Left renal pelvis (tissue), 4 donors: ENCODE results near the gene KCTD10. TPM values are rescaled to one million over a fixed set of nuclear protein-coding genes. Genes with fewer than 3 reads are reported as not detected.
A peak's percentile ranks its signal among the peaks of the same experiment; 100 is the strongest.
"Not testable (repeated sequence)": the region's sequence is repeated elsewhere in the genome, so short reads cannot be mapped to it uniquely, and the experiment has no call there.

Experiments used
- DNase-seq, 4 donors: peaks; one replicate each; pipeline ENCODE4 v3.0.0-alpha.2; 2013; ENCODE audit warnings: low read depth in 4 of 4, low spot score in 3 of 4
- polyA plus RNA-seq, 4 donors: library from polyadenylated mRNA; unstranded; fragments of 120-200 nt; gene quantifications; one replicate each; pipeline ENCODE4 v1.2.1, GENCODE V29; 2013; ENCODE audit not compliant: insufficient read length in 4 of 4

KCTD10 gene
- polyA plus RNA-seq, 4 donors = 47.0 to 53.8 (median 49.3) TPM

- DNase-seq = no peak
Measured at GRCh38 chr12:109475121-109475520, 2.0 kb downstream of the KCTD10 start.

DNA sequence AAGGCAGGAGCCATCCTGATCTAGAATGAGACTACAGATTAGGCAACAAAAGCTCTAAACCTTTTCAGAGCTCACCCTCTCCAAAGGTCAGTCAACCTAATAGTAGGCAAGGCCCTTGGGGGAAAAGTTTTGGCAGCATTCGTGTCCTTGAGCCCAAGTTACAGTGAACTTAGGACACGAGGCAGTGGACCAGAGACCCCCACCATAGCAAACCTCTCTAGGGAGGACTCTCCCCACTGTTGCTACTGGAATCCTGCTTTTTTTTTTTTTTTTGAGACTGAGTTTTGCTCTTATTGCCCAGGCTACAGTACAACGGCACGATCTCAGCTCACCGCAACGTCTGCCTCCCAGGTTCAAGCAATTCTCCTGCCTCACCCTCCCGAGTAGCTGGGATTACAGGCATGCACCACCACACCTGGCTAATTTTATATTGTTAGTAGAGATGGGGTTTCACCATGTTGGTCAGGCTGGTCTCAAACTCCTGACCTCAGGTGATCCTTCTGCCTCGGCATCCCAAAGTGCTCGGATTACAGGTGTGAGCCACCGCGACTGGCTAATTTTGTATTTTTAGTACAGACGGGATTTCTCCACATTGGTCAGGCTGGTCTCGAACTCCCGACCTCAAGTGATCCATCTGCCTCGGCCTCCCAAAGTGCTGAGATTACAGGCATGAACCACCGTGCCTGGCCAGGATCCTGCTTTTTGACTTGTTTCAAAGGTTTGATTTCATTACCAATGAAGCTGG is 3.4 kb downstream of the KCTD10 start:
- not testable (repeated sequence) for DNase-seq

GRCh38 chr12:109473006-109473405 is 4.1 kb downstream of the KCTD10 start:
- no peak for DNase-seq

GRCh38 chr12:109469517-109469916 is 7.6 kb downstream of the KCTD10 start:
- DNase-seq = no peak

GRCh38 chr12:109467978-109468676 is 9.0 kb downstream of the KCTD10 start:
- DNase-seq = no peak

- no peak for DNase-seq
Measured at GRCh38 chr12:109466821-109467220, 10.3 kb downstream of the KCTD10 start.

GRCh38 chr12:109466305-109466704 is 10.8 kb downstream of the KCTD10 start:
- DNase-seq = no peak

DNA sequence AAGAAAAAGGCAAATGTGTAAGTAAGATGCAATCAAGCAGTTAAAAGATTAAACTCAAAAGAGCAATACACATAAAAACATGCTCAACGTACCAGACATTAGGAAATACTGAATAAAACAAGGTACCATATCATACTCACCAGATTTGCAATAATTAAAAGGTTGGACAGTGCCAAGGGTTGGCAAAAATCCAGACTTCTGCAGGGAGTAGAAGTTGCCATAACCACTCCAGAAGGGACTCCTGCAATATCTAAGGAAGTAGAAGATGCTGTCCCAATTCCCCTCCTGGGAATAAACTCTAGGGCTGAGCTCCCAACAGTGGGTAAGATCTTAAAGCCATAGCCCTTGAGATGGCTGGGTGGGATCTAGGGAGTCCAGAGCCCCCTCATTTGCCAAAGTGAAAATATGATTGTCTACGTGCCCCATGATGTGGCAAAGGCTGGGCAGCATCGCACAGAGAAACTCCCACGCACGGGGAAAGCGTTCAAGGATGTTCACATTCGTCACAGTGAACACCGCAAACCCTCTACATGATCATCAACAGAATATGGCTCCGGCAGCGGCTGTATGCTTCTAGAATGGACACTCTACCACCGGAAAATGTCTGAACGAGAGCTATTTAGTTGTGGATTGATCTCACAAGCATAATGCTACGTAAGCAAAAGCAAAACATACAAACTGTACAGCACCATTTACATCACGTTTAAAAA is 12.3 kb downstream of the KCTD10 start:
- no peak for DNase-seq

DNA sequence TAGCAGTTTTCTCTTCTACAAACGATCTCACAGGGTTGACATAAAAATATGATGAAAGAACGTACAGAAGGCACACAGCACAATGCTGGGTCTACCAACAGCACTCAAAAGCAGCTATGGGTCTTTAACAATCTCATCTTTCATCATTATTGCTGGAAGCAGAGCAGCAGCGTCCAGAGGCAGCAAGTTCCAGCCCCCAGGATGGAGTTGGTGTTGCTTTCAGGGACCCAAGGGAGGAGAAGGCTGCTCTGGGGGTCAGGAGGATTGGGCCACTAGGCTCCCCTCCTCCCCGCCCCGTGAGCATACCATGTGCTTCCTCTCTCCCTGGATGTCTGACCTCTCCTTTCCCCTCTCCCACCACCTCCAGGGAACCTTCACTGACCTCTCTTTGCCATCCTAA is 13.3 kb downstream of the KCTD10 start:
- no peak for DNase-seq

DNA sequence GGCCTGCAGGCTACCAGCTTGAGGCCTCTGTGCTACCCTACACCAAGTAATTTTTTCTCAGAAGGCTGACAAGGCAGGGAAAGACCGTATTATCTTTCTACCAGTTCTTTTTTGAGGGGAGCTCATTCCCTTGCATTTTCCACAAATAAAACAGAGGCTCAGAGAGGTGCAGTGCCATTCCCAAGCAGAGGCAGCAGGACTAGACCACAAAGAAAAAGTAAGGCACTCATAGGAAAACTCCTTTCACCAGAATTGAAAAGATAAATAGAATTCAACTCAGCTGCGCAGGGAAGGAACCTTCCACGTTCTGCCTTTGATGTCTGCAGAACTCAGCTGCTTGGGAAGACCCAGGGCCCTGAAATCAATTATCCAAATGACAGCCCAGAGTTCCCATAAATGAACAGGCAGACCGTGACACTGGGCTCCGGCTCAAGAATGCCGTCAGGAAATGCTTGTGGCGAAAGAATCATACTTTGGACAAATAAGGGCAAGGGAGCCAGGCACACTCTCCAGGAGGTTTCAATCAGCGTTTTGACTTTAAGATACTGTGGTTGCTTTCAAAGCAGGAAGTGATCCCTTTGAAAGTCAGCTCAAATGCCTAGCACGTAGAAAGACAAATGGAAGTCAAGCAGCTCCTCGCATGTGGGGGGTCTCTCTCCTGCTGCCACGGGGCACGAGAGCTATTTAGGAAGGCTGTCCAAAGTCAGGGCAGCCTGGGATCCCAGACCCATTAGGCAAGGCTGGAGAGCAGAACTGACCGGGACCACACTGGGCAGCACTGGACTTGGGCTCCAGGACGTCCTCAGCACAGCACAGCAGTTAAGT is 14.0 kb downstream of the KCTD10 start:
- DNase-seq = peak; percentile 79 to 85 (median 82)

- peak in 1 of 4 donors; percentile 47 for DNase-seq
Measured at GRCh38 chr12:109461846-109462756, 15.0 kb downstream of the KCTD10 start.

- no peak for DNase-seq
Measured at GRCh38 chr12:109461049-109461845, 15.9 kb downstream of the KCTD10 start.

GRCh38 chr12:109460538-109460937 is 16.6 kb downstream of the KCTD10 start:
- no peak for DNase-seq

- DNase-seq = no peak
Measured at GRCh38 chr12:109459247-109459646, 17.9 kb downstream of the KCTD10 start.

- no peak for DNase-seq
Measured at GRCh38 chr12:109458771-109459208, 18.3 kb downstream of the KCTD10 start.

- DNase-seq = no peak
Measured at GRCh38 chr12:109458086-109458485, 19.0 kb downstream of the KCTD10 start.

DNA sequence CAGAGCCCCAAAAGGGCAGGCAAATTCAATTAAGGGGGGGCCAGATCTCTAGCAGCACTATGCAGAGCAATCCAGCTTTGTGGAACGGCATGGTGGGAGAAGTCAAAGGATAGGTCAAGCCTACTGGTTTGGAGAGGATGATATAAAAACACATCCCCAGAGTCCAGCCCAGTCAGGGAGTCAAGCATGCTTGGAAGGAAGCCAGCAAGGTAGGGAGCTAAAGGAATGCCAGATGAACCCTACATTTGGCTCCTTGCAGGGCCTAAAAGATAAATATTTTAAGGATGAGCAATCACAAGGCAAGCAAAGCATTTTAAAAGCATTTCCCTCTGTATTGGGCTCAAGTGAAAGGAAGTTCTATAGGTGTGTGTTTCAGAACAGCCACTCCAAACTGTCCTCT is 21.4 kb downstream of the KCTD10 start:
- no peak for DNase-seq

DNA sequence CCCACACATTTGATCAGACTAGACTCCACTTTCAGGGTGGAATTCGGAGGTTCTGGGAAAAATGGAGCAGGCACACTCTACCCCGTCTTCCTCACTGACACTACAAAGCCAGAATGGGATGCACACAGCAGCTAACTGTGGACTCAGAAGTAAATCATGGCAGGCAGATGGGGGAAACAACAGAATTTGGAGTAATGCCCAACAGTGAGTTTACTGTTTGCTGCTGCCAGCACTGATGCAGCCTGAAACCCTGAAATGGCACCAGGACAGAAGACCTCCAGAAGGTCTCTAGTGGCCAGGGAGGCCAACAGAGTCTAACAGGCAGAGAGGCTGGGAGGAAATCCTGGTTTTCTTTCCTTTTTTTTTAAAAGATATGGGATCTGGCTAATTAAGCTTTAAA is 24.6 kb downstream of the KCTD10 start:
- no peak for DNase-seq

GRCh38 chr12:109451400-109451799 is 25.7 kb downstream of the KCTD10 start:
- DNase-seq = no peak
